Measurements from ENCODE around the gene TMEM39A.

DNA sequence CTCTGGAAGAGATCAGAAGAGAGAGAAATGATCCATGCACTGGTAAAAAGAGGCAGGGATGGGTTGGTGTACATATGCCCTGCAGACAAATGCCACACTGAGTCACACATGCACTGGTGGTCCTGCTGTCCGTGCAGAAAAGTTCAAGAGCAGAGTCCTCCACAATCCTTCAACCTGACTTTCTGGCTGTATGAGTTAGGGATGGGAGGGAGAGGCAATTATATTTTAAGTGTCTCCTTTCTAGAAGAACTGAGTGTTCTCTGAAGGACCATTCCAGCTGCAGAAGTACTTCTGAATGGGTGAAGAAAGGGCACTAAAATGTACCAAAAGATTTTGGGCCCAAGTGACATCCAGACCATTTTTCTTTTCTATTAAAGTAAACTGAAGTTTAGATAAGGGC is 26.4 kb downstream of the TMEM39A start:
- TF ChIP-seq, protein P1, sequence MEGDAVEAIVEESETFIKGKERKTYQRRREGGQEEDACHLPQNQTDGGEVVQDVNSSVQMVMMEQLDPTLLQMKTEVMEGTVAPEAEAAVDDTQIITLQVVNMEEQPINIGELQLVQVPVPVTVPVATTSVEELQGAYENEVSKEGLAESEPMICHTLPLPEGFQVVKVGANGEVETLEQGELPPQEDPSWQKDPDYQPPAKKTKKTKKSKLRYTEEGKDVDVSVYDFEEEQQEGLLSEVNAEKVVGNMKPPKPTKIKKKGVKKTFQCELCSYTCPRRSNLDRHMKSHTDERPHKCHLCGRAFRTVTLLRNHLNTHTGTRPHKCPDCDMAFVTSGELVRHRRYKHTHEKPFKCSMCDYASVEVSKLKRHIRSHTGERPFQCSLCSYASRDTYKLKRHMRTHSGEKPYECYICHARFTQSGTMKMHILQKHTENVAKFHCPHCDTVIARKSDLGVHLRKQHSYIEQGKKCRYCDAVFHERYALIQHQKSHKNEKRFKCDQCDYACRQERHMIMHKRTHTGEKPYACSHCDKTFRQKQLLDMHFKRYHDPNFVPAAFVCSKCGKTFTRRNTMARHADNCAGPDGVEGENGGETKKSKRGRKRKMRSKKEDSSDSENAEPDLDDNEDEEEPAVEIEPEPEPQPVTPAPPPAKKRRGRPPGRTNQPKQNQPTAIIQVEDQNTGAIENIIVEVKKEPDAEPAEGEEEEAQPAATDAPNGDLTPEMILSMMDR (IDR thresholded peaks at IDR 0.05; ENCODE audit: low read depth, low read length, missing input control), result no peak
- TF ChIP-seq EGR1 (IDR thresholded peaks at IDR 0.05; ENCODE audit: low read depth in 2 of 2) (no peak), GABPA (IDR thresholded peaks at IDR 0.05 in 1 of 2, conservative IDR thresholded peaks at IDR 0.05 in 1 of 2) (no peak)

Data from liver (tissue), 3 donors.